HG03060 (cell line): ENCODE results near the gene SLC25A1.

Experiments used
- ATAC-seq: cut with Tn5 transposase; IDR thresholded peaks from one replicate; pipeline ENCODE4 v1.9.1; 2021; ENCODE audit warnings: low read depth, moderate number of reproducible peaks; ENCODE audit not compliant: unreplicated experiment

SLC25A1 gene

DNA sequence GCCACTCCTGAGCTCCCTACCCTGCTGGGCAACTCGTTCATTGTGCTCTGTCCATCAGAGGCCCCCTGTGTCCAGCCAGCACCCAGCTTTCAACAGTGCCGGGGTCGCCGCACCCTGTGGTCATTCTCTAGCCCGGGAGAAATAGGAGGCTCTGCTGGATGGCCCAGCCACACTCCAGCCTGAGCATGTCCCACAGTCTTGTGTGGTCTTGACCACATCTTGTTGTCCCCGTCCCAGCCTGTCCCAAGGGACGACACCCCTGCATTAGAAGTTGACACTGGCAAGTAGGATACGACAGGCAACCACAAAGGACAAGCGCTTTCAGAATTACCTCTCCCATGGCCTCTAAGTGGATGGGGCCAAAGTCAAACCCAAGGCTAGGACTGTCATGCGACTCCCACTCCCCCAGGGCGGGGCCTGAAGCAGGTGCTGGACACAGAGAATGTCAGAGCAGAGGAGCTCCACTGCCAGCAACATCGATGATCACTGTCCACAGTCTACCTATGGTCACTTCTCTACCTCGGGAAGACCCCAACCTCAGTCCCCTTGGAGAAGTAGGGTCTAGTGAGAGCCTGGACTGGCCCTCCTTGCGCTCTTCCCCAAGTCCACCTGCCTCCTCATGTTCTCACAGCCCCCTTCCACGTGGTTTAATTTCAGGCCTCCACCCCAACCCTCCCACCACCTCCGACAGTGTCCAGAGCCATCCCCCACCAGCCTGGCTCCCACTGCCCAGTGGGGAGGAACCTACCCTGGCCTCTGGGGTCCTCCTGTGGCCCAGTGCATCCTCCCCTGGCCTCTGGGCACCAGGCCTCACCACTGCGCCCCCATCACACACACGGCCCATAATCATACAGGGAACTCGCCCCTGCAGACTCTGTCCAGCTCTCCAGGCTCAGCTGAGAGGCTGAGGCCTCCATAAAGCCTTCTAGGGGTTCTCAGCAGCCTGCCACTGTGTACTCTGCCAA is 51.9 kb downstream of the SLC25A1 start:
- ATAC-seq, result no peak
